Measurements from ENCODE around the gene SPI1.
"Not testable (repeated sequence)": the region's sequence is repeated elsewhere in the genome, so short reads cannot be mapped to it uniquely, and the experiment has no call there.

SPI1 gene

GRCh38 chr11:47324520-47324919 is 53.8 kb downstream of the SPI1 start:
- no peak for DNase-seq (ENCODE audit: low spot score)

GRCh38 chr11:47318166-47318565 is 60.2 kb downstream of the SPI1 start:
- DNase-seq (ENCODE audit: low spot score) = no peak

- no peak for DNase-seq (ENCODE audit: low spot score)
Observed at GRCh38 chr11:47317064-47317828, 61.1 kb downstream of the SPI1 start.

GRCh38 chr11:47316501-47316900 is 61.8 kb downstream of the SPI1 start:
- DNase-seq (ENCODE audit: low spot score) = not testable (repeated sequence)

- DNase-seq (ENCODE audit: low spot score) = no peak
Observed at GRCh38 chr11:47314992-47315391, 63.4 kb downstream of the SPI1 start.

GRCh38 chr11:47308050-47308823 is 70.1 kb downstream of the SPI1 start:
- DNase-seq (ENCODE audit: low spot score) = no peak

- DNase-seq (ENCODE audit: low spot score) = no peak
Observed at GRCh38 chr11:47306484-47306844, 71.9 kb downstream of the SPI1 start.

- DNase-seq (ENCODE audit: low spot score) = no peak
Observed at GRCh38 chr11:47305734-47306483, 72.4 kb downstream of the SPI1 start.

All from hematopoietic multipotent progenitor cell treated with erythropoietin and hydrocortisone succinate and interleukin-3 and kit ligand, for 17 days (in vitro differentiated cells).